ENCODE results near the gene FAM234B.

- TF ChIP-seq CTCF (IDR thresholded peaks at IDR 0.05 in 4 of 5, conservative IDR thresholded peaks at IDR 0.05 in 1 of 5) (no peak), POLR2A (IDR thresholded peaks at IDR 0.05) (no peak)
These were observed 44.3 kb downstream of the FAM234B start for GRCh38 chr12:13088496-13088895.
